Activated naive CD8-positive, alpha-beta T cell (primary cell): ENCODE measurements around the gene ACCS.

Experiments
- H3K27ac Mint-ChIP-seq: one replicate; pipeline ENCODE4 v1.8.0; 2021; ENCODE audit warnings: mixed read lengths
- H3K27me3 Mint-ChIP-seq: one replicate; pipeline ENCODE4 v1.8.0; 2021; ENCODE audit warnings: mixed read lengths
- H3K36me3 Mint-ChIP-seq: one replicate; pipeline ENCODE4 v1.8.0; 2021; ENCODE audit warnings: mixed read lengths
- H3K4me1 Mint-ChIP-seq: one replicate; pipeline ENCODE4 v1.8.0; 2021; ENCODE audit warnings: low read depth, mixed read lengths
- H3K4me3 Mint-ChIP-seq: one replicate; pipeline ENCODE4 v1.8.0; 2021; ENCODE audit warnings: mild to moderate bottlenecking, mixed read lengths
- H3K9me3 Mint-ChIP-seq: one replicate; pipeline ENCODE4 v1.8.0; 2021; ENCODE audit warnings: low read depth, mixed read lengths

The ACCS gene

DNA sequence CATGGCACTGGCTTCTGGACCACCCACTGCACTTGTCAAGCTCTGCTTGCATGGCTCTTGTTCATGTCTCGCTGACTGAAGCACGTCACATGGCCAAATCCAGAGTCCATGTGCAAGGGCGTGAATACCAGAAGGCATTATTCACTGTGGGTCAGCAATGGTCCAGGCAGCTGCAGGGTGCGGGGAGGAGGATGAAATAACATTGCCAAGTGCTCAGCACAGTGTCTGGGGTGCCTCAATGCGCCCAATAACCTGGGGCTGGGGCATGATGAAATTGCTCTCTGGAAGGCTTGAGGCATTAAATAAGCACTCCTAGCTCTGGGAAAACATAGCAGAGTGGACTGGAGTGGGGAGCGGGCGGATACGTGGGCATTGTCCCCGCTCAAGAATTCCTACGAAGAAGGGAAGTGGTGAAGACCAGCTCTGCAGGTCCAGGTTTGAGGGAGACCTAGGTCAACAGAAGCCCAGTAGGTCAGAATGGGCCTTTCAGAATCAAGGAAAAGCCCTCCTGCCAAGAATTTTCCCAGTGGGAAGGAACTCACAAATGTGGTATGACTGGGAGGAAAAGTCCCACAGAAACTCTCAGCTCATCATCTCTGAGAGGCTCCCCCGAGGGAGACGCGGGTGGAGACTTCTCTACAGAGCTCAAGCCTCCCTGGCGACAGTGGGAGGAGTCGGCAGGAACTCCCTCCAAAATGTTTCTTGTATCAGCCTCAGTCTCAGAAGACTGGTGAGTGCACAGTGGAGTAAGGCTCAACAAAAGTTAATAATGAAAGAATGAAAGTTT is 33.6 kb upstream of the ACCS start:
- Mint-ChIP-seq H3K4me3 (no peak overlapping the region), H3K27ac (no peak overlapping the region), H3K9me3 (no peaks in the 10 kb centered on the region), H3K27me3 (peaks cover 19% of the 10 kb centered on the region), H3K4me1 (no peaks in the 10 kb centered on the region), H3K36me3 (no peaks in the 10 kb centered on the region)

GRCh38 chr11:44033411-44033850 is 32.6 kb upstream of the ACCS start:
- H3K4me3 Mint-ChIP-seq: no peak overlapping the region
- no peak overlapping the region for H3K27ac Mint-ChIP-seq
- peaks cover 23% of the 10 kb centered on the region for H3K27me3 Mint-ChIP-seq
- no peaks in the 10 kb centered on the region for H3K9me3 Mint-ChIP-seq
- no peaks in the 10 kb centered on the region for H3K4me1 Mint-ChIP-seq
- no peaks in the 10 kb centered on the region for H3K36me3 Mint-ChIP-seq

- Mint-ChIP-seq H3K4me3 (no peak overlapping the region), H3K9me3 (no peaks in the 10 kb centered on the region), H3K27me3 (peaks cover 20% of the 10 kb centered on the region), H3K4me1 (no peaks in the 10 kb centered on the region), H3K27ac (no peak overlapping the region), H3K36me3 (no peaks in the 10 kb centered on the region)
Measured at GRCh38 chr11:44033856-44034255, 32.2 kb upstream of the ACCS start.

GRCh38 chr11:44034639-44035038 is 31.4 kb upstream of the ACCS start:
- Mint-ChIP-seq H3K4me3 (no peak overlapping the region), H3K27me3 (peaks cover 14% of the 10 kb centered on the region), H3K27ac (no peak overlapping the region)

DNA sequence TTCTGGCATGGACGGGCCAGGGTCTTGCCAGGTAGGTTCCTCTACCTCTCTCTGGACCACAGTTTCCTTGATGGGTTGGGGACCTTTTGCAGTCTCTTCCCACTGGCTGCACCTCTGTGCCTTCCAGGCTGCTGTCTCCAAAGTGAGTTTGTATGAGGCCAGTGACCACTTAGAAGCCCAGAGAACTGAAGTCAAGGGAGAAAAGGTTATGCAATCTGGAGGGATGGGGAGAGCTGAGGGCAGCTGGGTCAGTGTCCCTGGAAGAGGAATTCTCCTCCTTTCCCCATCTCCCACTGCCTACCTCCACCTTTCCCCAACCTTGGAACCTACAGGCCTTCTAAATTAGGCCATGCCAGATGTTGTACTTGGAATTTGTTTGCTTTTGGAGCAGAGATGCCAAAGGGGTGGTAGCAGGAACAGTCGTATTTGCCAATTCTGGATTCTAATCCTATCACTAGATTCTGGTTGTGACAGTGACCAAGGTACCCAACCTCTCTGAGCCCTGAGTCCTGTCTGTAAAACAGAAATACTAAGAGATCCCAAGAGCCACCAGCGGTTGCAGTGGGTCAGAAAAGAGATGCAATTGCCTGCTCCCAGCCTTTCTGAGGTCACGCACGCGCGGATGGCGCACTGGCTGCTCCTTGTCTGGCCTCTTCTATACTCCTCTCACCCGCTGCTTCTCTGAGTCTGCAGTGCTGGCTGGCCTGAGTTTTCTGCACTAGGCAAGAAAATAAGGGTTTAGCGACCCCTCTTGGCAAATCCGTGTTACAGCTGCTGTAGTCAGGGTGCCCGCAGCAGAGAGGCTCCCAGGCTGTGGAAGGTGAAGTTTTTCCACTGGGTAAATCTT is 29.0 kb upstream of the ACCS start:
- Mint-ChIP-seq H3K27ac (no peak overlapping the region), H3K4me1 (no peaks in the 10 kb centered on the region), H3K4me3 (no peak overlapping the region), H3K36me3 (peaks cover 9% of the 10 kb centered on the region), H3K27me3 (peaks cover 9% of the 10 kb centered on the region), H3K9me3 (peaks cover 5% of the 10 kb centered on the region)

More at GRCh38 chr11:44034639-44035038, 31.4 kb upstream of the ACCS start:
- no peaks in the 10 kb centered on the region for H3K36me3 Mint-ChIP-seq
- H3K4me1 Mint-ChIP-seq: no peaks in the 10 kb centered on the region
- H3K9me3 Mint-ChIP-seq: no peaks in the 10 kb centered on the region

DNA sequence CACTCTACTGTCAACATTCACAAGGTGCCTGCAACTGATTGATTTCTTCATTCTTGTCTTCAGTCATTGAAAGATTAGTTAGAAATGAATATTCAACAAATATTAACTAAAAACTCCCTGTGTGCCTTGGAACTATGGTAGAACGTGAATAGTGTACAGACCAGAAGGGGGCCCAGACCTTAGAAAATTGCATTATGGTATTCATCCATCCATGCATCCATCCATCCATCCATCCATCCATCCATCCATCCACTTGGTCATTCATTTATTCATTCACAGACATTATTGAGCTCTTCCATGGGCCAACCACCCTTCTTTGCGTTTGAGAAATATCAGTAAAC is 28.4 kb upstream of the ACCS start:
- peaks cover 9% of the 10 kb centered on the region for H3K36me3 Mint-ChIP-seq
- H3K4me1 Mint-ChIP-seq: no peaks in the 10 kb centered on the region
- no peak overlapping the region for H3K4me3 Mint-ChIP-seq
- peaks cover 7% of the 10 kb centered on the region for H3K27me3 Mint-ChIP-seq
- H3K9me3 Mint-ChIP-seq: peaks cover 5% of the 10 kb centered on the region
- H3K27ac Mint-ChIP-seq: no peak overlapping the region

- Mint-ChIP-seq H3K4me1 (no peaks in the 10 kb centered on the region), H3K36me3 (peaks cover 9% of the 10 kb centered on the region), H3K27me3 (peaks cover 5% of the 10 kb centered on the region), H3K4me3 (no peak overlapping the region), H3K9me3 (peaks cover 5% of the 10 kb centered on the region), H3K27ac (no peak overlapping the region)
Measured at GRCh38 chr11:44043157-44043556, 22.9 kb upstream of the ACCS start.

GRCh38 chr11:44046182-44046581 is 19.9 kb upstream of the ACCS start:
- Mint-ChIP-seq H3K27me3 (peaks cover 3% of the 10 kb centered on the region), H3K9me3 (peaks cover 5% of the 10 kb centered on the region), H3K27ac (no peak overlapping the region), H3K4me1 (no peaks in the 10 kb centered on the region), H3K4me3 (no peak overlapping the region), H3K36me3 (peaks cover 3% of the 10 kb centered on the region)

DNA sequence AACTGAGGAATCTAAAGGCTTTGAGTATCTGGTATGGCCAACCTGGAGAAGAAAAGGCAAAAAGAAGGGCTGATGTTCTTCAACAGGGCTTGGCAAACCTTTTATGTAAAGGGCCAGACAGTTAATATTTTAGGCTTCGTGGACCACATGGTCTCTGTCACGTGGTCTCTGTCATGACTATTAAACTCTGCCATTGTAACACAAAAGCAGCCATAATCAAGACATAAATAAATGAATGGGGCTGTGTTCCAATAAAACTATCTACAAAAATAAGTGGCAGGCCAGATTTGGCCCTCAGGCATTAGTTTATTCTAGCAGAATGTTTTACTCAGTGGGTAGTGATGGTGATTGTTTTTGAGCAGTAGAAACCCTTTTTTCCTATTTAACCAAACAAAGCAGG is 18.8 kb upstream of the ACCS start:
- no peaks in the 10 kb centered on the region for H3K9me3 Mint-ChIP-seq
- peaks cover 3% of the 10 kb centered on the region for H3K27me3 Mint-ChIP-seq
- no peaks in the 10 kb centered on the region for H3K4me1 Mint-ChIP-seq
- no peaks in the 10 kb centered on the region for H3K36me3 Mint-ChIP-seq
- no peak overlapping the region for H3K4me3 Mint-ChIP-seq
- H3K27ac Mint-ChIP-seq: no peak overlapping the region

DNA sequence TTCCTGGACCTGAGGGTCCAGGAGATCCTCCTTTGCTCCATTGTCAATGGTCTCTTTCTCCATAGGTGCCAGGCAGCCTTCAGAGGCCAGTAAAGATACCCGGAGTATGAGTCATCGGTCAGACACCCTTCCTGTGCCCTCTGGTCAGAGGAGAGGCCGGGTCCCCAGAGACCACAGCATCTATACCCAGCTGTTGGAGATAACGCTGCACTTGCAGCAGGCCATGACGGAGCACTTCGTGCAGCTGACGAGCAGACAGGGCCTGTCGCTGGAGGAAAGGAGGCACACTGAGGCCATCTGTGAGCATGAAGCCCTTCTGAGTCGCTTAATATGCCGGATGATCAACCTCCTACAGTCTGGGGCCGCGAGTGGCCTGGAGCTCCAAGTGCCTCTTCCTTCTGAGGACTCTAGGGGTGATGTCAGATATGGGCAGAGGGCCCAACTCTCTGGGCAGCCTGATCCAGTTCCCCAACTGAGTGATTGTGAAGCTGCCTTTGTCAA is 18.1 kb upstream of the ACCS start, which contains the start of gene ACCSL:
Gene ACCSL, plus strand, starts transcription at position 51 of the 501 bp plus-strand sequence. Its CDS starts 56 bp downstream, at position 107.
- Mint-ChIP-seq H3K27ac (no peak within 1 kb of the TSS), H3K36me3 (no peaks in the 10 kb centered on the region), H3K4me1 (no peaks in the 10 kb centered on the region), H3K4me3 (no peak within 1 kb of the TSS), H3K9me3 (no peaks in the 10 kb centered on the region), H3K27me3 (peaks cover 3% of the 10 kb centered on the region)

- Mint-ChIP-seq H3K9me3 (no peaks in the 10 kb centered on the region), H3K36me3 (no peaks in the 10 kb centered on the region), H3K27ac (no peak overlapping the region)
Measured at GRCh38 chr11:44049832-44050231, 16.2 kb upstream of the ACCS start.

GRCh38 chr11:44051171-44051570 is 14.9 kb upstream of the ACCS start:
- Mint-ChIP-seq H3K27me3 (peaks cover 3% of the 10 kb centered on the region), H3K27ac (no peak overlapping the region), H3K4me1 (no peaks in the 10 kb centered on the region), H3K9me3 (no peaks in the 10 kb centered on the region), H3K36me3 (no peaks in the 10 kb centered on the region), H3K4me3 (no peak overlapping the region)

More at GRCh38 chr11:44049832-44050231, 16.2 kb upstream of the ACCS start:
- peaks cover 3% of the 10 kb centered on the region for H3K27me3 Mint-ChIP-seq
- no peaks in the 10 kb centered on the region for H3K4me1 Mint-ChIP-seq
- no peak overlapping the region for H3K4me3 Mint-ChIP-seq

GRCh38 chr11:44057340-44057739 is 8.7 kb upstream of the ACCS start:
- Mint-ChIP-seq H3K36me3 (no peaks in the 10 kb centered on the region), H3K27me3 (no peaks in the 10 kb centered on the region), H3K4me3 (no peak overlapping the region)

DNA sequence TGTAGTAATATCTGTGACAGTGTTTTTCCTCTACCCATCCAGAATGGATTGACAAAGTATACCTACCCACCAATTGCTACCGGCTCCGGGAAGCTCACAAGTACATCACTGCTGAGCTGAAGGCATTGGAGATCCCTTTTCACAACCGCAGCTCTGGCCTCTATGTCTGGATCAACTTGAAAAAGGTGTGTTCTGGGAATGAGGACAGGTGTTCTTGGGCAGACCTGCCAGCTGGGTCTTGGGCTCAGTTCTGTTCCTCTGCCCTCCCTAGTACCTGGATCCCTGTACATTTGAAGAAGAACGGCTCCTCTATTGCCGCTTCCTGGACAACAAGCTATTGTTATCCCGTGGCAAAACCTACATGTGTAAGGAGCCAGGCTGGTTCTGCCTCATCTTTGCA is 7.8 kb upstream of the ACCS start:
- H3K4me1 Mint-ChIP-seq: no peaks in the 10 kb centered on the region
- H3K27me3 Mint-ChIP-seq: no peaks in the 10 kb centered on the region
- no peak overlapping the region for H3K4me3 Mint-ChIP-seq
- H3K9me3 Mint-ChIP-seq: no peaks in the 10 kb centered on the region
- H3K27ac Mint-ChIP-seq: no peak overlapping the region
- no peaks in the 10 kb centered on the region for H3K36me3 Mint-ChIP-seq

More at GRCh38 chr11:44057340-44057739, 8.7 kb upstream of the ACCS start:
- no peaks in the 10 kb centered on the region for H3K4me1 Mint-ChIP-seq
- H3K9me3 Mint-ChIP-seq: no peaks in the 10 kb centered on the region
- no peak overlapping the region for H3K27ac Mint-ChIP-seq

DNA sequence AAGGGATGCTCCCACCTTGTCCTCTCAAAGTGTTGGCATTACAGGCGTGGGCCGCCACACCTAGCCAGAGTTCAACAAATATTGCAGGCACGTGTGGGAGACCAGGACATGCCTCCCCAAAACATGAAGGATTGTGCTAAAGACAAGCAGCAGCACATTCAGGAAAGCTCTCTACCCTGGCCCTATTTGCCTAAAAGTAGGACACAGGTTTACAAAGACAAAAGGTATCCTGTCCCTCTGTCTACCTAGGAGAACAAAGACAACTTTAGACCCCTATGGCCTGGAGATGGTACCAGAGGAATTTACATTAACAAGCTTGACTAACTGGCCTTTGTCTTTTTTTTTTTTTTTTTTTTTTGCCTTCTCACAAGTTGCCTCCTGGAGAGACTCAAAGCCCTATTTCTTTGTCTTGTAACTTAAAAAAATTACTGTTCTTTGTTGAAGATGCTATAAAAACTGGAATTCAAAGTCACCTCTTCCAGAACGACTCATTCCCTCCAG is 859 bp upstream of the ACCS start:
- peaks cover 28% of the 10 kb centered on the region for H3K4me1 Mint-ChIP-seq
- peaks cover 4% of the 10 kb centered on the region for H3K36me3 Mint-ChIP-seq
- peak overlapping the region; percentile 84 for H3K27ac Mint-ChIP-seq
- no peaks in the 10 kb centered on the region for H3K27me3 Mint-ChIP-seq
- no peaks in the 10 kb centered on the region for H3K9me3 Mint-ChIP-seq
- H3K4me3 Mint-ChIP-seq: peak overlapping the region; percentile 89
